ENCODE measurements around the gene ZNF282. TPM values are rescaled to one million over a fixed set of nuclear protein-coding genes. Genes with fewer than 3 reads are reported as not detected.

ZNF282 gene
- total RNA-seq, 1 donor from 2014 or later, result 17.9 TPM

- Histone ChIP-seq H3K4me1 (peaks cover 0 to 11% of the 10 kb centered on the region in 2 donors), H3K4me3 (no peak overlapping the region), H3K27ac (no peak overlapping the region), H3K9me3 (no peaks in the 10 kb centered on the region), H3K27me3 (no peaks in the 10 kb centered on the region), H3K36me3 (peaks cover 19 to 30% of the 10 kb centered on the region in 2 donors)
- intact Hi-C loops (cut with DNase I), result no loop called here
- DNase-seq (ENCODE audit: low spot score in 2 of 2), result no peak
- TF ChIP-seq, protein P1, sequence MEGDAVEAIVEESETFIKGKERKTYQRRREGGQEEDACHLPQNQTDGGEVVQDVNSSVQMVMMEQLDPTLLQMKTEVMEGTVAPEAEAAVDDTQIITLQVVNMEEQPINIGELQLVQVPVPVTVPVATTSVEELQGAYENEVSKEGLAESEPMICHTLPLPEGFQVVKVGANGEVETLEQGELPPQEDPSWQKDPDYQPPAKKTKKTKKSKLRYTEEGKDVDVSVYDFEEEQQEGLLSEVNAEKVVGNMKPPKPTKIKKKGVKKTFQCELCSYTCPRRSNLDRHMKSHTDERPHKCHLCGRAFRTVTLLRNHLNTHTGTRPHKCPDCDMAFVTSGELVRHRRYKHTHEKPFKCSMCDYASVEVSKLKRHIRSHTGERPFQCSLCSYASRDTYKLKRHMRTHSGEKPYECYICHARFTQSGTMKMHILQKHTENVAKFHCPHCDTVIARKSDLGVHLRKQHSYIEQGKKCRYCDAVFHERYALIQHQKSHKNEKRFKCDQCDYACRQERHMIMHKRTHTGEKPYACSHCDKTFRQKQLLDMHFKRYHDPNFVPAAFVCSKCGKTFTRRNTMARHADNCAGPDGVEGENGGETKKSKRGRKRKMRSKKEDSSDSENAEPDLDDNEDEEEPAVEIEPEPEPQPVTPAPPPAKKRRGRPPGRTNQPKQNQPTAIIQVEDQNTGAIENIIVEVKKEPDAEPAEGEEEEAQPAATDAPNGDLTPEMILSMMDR (IDR thresholded peaks at IDR 0.05), result no peak
These were observed 42.0 kb upstream of the ZNF282 start for GRCh38 chr7:149153346-149153745.

DNA sequence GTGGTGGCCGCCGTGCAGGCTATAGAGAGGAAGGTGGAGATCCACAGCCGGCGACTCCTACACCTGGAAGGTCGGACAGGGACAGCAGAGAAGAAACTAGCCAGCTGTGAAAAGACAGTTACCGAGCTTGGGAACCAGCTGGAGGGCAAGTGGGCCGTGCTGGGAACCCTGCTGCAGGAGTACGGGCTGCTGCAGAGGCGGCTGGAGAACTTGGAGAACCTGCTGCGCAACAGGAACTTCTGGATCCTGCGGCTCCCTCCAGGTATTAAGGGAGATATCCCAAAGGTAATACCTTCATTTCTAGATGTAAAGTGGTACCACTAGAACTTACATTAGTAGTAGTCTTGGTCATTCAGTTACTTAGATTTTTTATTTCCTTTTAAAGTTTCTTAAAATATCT, 41.3 kb upstream of the ZNF282 start:
- DNase-seq (ENCODE audit: low spot score in 2 of 2), result no peak

GRCh38 chr7:149156898-149157297, 38.4 kb upstream of the ZNF282 start:
- no peaks in the 10 kb centered on the region for H3K4me1 ChIP-seq
- no peak overlapping the region for H3K4me3 ChIP-seq
- H3K36me3 ChIP-seq, result peaks cover 19 to 37% of the 10 kb centered on the region in 2 donors
- intact Hi-C loops (cut with DNase I), result no loop called here
- no peak for DNase-seq (ENCODE audit: low spot score in 2 of 2)
- TF ChIP-seq, protein P1 (IDR thresholded peaks at IDR 0.05), result no peak
- no peaks in the 10 kb centered on the region for H3K9me3 ChIP-seq
- no peaks in the 10 kb centered on the region for H3K27me3 ChIP-seq
- no peak overlapping the region for H3K27ac ChIP-seq

More for the DNA sequence above, 41.3 kb upstream of the ZNF282 start:
- Histone ChIP-seq H3K36me3 (peaks cover 19 to 37% of the 10 kb centered on the region in 2 donors), H3K27me3 (no peaks in the 10 kb centered on the region), H3K9me3 (no peaks in the 10 kb centered on the region), H3K4me1 (peaks cover 0 to 6% of the 10 kb centered on the region in 2 donors), H3K4me3 (no peak overlapping the region), H3K27ac (no peak overlapping the region)
- intact Hi-C loops (cut with DNase I), result no loop called here
- TF ChIP-seq, protein P1 (IDR thresholded peaks at IDR 0.05), result no peak

- intact Hi-C loops (cut with DNase I), result no loop called here
- H3K4me1 ChIP-seq, result no peaks in the 10 kb centered on the region
- no peak for DNase-seq (ENCODE audit: low spot score in 2 of 2)
- no peaks in the 10 kb centered on the region for H3K27me3 ChIP-seq
- H3K27ac ChIP-seq, result no peak overlapping the region
- H3K9me3 ChIP-seq, result no peaks in the 10 kb centered on the region
- TF ChIP-seq, protein P1 (IDR thresholded peaks at IDR 0.05), result no peak
- H3K36me3 ChIP-seq, result peaks cover 23 to 45% of the 10 kb centered on the region in 2 donors
- H3K4me3 ChIP-seq, result no peak overlapping the region
These were observed 34.0 kb upstream of the ZNF282 start for GRCh38 chr7:149161241-149161848.

DNA sequence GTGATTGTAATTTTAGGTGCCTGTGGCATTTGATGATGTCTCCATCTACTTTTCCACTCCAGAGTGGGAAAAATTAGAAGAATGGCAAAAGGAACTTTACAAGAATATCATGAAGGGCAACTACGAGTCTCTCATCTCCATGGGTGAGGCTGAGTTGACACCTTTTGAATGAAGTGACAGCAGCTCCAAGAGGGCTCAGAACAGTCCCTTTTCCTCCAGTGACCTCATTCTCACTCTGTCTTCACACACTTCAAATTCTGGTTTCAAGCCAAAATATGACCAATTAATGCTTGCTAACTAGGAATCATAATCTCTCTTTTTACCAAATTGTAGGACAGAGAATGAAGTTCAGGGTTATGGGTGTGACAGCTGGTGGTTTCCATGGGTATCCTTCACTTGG, 29.2 kb upstream of the ZNF282 start:
- intact Hi-C loops (cut with DNase I), result no loop called here
- peaks cover 48 to 68% of the 10 kb centered on the region in 2 donors for H3K36me3 ChIP-seq

More for the DNA sequence above, 29.2 kb upstream of the ZNF282 start:
- TF ChIP-seq, protein P1 (IDR thresholded peaks at IDR 0.05), result no peak
- Histone ChIP-seq H3K27ac (no peak overlapping the region), H3K4me3 (no peak overlapping the region), H3K4me1 (no peaks in the 10 kb centered on the region), H3K9me3 (no peaks in the 10 kb centered on the region), H3K27me3 (no peaks in the 10 kb centered on the region)
- DNase-seq (ENCODE audit: low spot score in 2 of 2), result no peak

Data from ascending aorta (tissue), 2 donors.